ENCODE data around the gene IRF1.

GRCh38 chr5:132476876-132477781 lies 13.4 kb downstream of the IRF1 start:
- TF ChIP-seq POLR2A (IDR thresholded peaks at IDR 0.05) (no peak), POLR2AphosphoS5 (IDR thresholded peaks at IDR 0.05) (peak in 1 of 3 donors; percentile 11)
- TF ChIP-seq, protein P1, sequence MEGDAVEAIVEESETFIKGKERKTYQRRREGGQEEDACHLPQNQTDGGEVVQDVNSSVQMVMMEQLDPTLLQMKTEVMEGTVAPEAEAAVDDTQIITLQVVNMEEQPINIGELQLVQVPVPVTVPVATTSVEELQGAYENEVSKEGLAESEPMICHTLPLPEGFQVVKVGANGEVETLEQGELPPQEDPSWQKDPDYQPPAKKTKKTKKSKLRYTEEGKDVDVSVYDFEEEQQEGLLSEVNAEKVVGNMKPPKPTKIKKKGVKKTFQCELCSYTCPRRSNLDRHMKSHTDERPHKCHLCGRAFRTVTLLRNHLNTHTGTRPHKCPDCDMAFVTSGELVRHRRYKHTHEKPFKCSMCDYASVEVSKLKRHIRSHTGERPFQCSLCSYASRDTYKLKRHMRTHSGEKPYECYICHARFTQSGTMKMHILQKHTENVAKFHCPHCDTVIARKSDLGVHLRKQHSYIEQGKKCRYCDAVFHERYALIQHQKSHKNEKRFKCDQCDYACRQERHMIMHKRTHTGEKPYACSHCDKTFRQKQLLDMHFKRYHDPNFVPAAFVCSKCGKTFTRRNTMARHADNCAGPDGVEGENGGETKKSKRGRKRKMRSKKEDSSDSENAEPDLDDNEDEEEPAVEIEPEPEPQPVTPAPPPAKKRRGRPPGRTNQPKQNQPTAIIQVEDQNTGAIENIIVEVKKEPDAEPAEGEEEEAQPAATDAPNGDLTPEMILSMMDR (IDR thresholded peaks at IDR 0.05 in 8 of 11, conservative IDR thresholded peaks at IDR 0.05 in 3 of 11): peak in 3 of 11 experiments; percentile 7 to 34 (median 9)
